Activated CD4-positive, alpha-beta T cell treated with anti-CD3 and anti-CD28 coated beads for 4 hours (primary cell): ENCODE results near the gene PRICKLE4.
"Not testable (repeated sequence)": the region's sequence is repeated elsewhere in the genome, so short reads cannot be mapped to it uniquely, and the experiment has no call there.

Source experiments
- DNase-seq, 2 donors: peaks; one replicate each; pipeline ENCODE4 v3.0.0-alpha.2; 2020

Gene PRICKLE4

GRCh38 chr6:41746107-41746506 lies 34.5 kb upstream of the PRICKLE4 start:
- DNase-seq, result no peak

GRCh38 chr6:41747256-41748101 lies 33.1 kb upstream of the PRICKLE4 start, which contains the start of gene PGC:
PGC (minus strand) TSS chr6:41747397; CDS start chr6:41747334, 63 bp downstream.
- DNase-seq, result no peak

DNA sequence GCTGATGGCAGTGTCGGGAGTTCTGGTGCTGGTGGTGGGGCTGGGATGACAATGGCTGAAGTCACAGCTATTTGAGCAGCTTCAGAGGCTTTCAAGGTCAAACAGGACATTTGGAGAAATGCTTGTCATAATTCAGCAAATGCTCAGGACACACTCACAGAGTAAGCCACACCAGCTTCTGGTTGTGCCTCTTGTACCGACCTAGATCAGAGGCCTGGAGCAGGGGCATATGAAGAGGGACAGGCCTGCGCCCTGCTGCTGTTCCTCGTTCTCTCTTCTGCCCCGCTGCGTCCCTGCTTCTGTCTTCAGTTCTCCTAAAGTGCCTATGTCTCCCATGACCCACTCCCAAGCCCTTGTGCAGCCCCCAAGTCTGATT lies 32.5 kb upstream of the PRICKLE4 start:
- no peak for DNase-seq

DNA sequence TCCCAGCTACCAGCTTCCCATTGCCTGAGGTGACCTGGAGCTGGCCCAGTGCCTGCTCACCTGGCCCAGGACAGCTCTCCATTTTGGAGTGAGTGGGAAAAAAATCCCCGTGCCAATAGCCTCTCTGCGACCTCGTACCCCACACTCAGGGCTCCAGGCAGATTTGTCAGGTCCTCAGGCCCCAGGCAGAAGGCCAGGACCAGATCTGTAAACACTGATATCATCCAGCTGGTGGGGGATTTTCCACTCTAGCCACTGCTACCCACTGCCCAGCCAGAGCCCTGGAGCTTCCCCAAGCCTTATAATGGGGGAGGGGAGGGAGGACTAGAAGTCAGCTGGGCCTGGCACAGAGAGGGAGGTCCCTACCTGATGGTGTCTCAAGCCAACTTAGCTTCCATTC lies 32.0 kb upstream of the PRICKLE4 start:
- DNase-seq, result no peak

DNA sequence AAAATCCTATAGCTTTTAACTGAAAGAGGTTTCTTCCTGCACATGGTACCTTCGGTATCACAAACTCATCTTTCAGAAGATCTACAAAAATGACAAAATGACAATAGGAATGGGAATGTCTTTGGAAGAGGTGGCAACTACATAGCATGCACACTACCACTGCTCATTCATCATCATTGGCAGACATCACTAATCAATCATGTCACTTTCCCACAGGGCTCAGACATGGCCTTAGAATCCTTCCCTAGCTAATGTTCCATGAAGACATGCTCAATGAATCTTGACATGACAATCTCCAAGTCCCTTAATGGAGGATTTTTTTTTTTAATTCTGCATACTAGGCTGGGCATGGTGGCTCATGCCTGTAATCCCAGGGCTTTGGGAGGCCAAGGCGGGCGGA lies 30.2 kb upstream of the PRICKLE4 start:
- no peak for DNase-seq

DNA sequence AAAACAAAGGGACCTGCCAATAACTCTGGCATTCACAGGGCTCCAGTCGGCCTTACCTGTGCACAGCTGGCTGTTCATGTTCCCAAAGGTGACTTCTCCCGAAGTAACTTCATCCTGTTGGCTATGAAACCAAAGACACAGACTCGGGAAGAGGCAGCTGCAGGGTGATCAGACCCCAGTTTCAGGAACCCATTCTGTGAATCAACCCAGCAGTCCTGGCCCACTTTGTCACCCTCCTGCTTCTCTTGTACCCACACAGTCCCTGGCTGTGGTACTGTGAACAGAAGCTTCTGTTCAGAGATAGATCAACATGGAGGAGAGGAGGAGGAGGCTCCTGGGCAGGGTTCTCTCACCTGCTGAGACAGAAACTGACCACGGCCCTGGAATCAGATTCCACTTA lies 24.7 kb upstream of the PRICKLE4 start:
- no peak for DNase-seq

DNA sequence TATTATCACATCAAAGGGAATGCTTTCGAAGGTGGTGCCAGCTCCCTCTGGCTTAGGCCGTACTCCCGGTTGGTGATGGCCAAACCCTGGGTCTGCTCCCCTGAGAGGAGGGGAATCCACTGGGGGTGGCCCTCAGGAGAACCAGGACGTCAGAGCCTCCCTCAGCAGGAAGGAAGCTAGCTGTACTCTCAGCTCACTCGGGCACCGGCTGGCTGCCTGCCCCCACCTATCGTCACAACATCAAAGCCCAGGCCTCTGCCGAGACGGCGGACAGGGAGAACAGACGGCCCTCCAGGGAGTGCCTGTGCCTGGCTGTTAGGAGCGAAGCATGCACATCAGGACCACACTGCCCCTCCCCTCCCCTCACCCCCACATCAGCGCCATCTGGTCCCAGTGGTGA lies 24.2 kb upstream of the PRICKLE4 start:
- no peak for DNase-seq

GRCh38 chr6:41757271-41757670 lies 23.3 kb upstream of the PRICKLE4 start:
- DNase-seq, result no peak

GRCh38 chr6:41757931-41758640 lies 22.5 kb upstream of the PRICKLE4 start:
- DNase-seq, result peak in 1 of 2 donors; percentile 23

DNA sequence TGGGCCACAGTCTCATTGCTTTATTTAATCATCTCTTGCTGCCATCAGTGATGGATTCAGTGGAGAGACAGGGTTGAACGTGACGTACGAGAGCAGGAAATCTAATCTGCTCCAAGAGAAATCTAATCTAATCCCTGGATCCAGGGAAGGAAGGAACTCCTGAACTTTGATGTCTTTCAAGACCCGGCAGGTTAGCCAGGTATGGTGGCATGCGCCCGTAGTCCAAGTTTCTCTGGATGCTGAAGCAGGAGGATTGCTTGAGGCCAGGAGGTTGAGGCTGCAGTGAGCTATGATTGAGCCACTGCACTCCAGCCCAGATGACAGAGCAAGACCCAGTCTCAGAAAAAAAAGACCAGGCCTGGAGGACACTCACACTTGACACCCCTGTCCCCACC lies 21.9 kb upstream of the PRICKLE4 start:
- no peak for DNase-seq

DNA sequence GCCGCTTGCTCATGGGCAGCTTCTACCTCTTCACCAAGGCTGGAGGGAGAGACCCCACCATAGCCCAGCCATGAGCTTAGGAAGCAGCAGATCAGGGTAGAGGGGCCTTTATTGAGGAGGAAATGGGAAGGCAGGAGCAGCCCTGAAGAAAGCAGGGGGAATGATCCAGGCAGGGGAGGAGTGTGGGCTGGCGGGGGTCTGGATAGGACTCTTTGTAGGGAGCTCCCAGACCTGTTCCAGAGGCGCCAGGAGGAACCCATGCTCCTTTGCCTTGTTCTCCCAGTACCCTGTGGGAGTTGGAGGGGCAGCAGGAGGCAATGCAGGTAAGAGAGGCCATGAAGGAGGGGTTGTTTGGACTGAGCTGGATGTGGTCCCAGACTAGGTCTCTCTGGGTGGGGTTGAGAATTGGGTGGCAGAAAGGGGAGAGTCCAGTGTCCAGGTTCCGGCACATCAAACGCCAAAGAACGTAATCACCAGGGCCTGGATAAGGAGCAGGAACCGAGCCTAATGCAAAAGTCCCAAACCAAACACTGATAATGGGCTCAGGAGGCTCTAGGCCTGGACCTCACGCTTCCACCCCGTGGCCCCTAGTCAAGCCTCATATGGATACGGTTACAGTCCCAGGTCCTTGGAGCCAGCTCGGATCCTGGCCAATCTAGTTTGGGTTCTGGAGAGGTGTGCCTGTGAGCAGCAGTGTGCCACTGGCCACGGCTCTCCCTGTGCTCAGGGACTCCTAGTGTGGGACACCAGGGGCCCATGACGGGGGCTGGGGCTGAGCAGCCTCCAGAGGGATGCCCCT lies 21.3 kb upstream of the PRICKLE4 start:
- no peak for DNase-seq

GRCh38 chr6:41759905-41760579 lies 20.5 kb upstream of the PRICKLE4 start:
- DNase-seq, result no peak

DNA sequence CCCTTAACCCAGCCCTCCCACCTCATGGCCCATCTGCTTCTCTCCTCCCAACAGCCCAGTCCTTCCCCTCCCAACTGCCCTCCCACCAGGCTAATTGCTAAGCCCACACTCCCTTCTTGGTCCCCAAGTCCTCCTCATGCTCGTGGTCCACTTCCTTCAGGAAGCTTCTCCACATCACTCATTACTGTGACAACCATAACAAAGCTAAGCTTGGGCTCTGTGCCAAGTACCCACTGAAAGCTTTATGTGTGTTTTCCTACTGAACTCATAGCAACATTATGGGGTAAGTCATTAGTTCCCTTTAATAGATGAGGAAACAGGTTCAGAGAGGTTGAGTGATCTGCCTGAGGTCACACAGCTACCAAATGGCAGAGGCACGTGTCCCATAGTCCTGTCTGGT lies 17.1 kb upstream of the PRICKLE4 start:
- no peak for DNase-seq

DNA sequence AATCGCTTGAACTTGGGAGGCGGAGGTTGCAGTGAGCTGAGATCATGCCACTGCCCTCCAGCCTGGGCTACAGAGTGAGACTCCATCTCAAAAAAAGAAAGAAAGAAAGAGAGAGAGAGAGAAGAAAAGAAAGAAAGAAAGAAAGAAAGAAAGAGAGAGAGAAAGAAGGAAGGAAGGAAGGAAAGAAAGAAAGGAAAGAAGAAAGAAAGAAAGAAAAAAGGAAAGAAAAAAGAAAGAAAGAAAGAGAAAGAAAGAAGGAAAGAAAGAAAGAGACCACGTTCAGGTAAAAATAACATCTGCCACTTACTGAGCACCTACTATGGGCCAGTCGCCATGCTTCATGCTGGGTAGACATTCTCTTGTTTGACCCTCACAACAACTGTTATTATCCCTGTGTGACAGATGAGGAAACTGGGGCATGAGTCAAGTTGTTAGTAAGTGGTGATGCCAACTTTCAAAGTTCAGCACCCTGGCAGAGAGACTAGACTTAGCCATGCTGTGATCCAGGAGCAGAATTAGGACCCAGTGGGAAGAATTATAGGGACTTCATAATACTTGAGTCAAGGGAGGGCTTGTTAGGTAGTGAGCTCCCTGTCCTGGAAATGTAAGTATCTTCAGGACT lies 14.4 kb upstream of the PRICKLE4 start:
- DNase-seq, result not testable (repeated sequence)

DNA sequence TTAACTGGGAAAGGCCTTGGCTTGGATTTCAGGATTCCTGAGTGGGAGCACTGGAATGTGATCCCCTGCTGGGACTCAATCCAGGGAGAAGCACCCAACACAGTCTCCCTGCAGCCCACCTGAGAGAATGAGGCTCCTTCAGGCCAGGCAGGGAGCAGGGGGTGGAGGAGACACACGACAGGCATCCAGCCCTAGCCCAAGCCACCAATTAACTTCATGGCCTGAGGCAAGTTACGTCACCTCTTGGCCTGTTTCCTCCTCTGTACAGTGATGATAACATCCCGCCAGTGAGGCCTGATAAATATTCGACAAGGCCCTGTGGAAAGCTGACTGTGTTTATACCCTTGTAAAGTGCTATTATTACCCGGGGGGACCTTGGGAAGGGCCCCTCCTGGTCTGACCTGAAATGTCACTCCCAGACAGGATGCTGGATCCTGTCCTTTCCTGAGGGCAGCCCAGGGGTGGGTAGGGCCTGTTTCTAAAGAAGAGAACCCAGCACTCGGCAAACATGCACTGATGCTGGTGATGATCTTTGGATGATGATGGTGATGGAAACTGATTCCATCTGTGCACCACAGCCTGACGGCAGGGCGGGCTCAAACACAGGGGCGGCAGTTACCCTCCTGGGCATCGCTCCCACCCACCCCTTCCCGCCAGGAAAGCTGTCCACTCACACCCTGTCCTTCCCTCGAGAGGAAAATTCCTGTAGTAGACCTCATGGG lies 13.3 kb upstream of the PRICKLE4 start:
- DNase-seq, result no peak

GRCh38 chr6:41768545-41769308 lies 11.9 kb upstream of the PRICKLE4 start:
- no peak for DNase-seq

- no peak for DNase-seq
These were observed 11.2 kb upstream of the PRICKLE4 start for GRCh38 chr6:41769376-41769775.

DNA sequence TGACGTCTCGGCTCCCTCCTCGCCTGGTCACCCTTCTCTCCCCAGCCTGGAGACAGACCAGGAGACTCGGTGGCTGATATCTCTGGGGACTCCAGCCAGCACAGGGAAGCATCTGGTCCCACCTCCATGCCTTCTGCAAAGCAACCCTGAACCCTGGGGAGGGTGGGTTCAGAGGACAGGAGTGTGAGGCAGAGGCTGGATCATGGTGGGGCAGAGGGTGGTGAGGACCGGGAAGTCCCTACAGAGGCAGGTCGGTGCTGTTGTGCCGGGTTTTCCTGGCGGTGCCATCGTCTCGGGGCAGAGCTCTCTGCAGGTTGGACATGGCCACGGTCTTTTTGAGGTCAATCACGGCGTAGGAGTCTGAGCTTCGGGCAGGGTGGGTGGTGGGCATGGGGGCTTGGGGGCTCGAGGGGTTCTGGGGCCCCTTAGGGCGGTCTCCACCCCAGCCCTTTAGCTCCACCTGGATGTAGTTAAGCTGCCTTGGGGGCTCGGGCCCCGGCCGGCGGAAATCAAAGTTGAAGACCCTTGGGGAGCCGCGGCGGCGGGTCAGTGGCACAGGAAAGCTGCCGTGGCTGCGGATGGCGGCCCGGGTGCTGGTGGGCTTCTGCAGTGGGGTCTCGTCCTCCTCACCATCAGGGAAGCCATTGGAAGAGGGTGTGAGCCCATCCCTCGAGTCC lies 10.1 kb upstream of the PRICKLE4 start:
- no peak for DNase-seq

- no peak for DNase-seq
These were observed 9.3 kb upstream of the PRICKLE4 start for GRCh38 chr6:41771058-41771983.
